Nephron (organoid): Measurements from ENCODE around the gene CCL27.

Source experiments
- H3K27ac Mint-ChIP-seq, 3 experiments: 2 replicates each; pipeline ENCODE4 v1.8.0; 2020; ENCODE audit warnings: mixed read lengths in 3 of 3, mild to moderate bottlenecking in 2 of 3, moderate library complexity in 1 of 3
- H3K27me3 Mint-ChIP-seq: 2 replicates; pipeline ENCODE4 v1.8.0; 2021; ENCODE audit warnings: low read depth, mild to moderate bottlenecking, moderate library complexity, mixed read lengths
- H3K36me3 Mint-ChIP-seq: 2 replicates; pipeline ENCODE4 v1.8.0; 2020; ENCODE audit warnings: low read depth, mixed read lengths
- H3K4me1 Mint-ChIP-seq: 2 replicates; pipeline ENCODE4 v1.8.0; 2020; ENCODE audit warnings: mixed read lengths
- H3K4me3 Mint-ChIP-seq, 3 experiments: 2 replicates each; pipeline ENCODE4 v1.8.0; 2020; ENCODE audit warnings: mild to moderate bottlenecking in 3 of 3, mixed read lengths in 3 of 3, moderate library complexity in 2 of 3
- H3K9me3 Mint-ChIP-seq: 2 replicates; pipeline ENCODE4 v1.8.0; 2020; ENCODE audit warnings: mixed read lengths
- CTCF ChIP-seq, 3 experiments: fragments of 200-600 bp; sonication (generic); IDR thresholded peaks; one replicate each; pipeline ENCODE4 v1.5.0; 2021; ENCODE audit warnings: antibody characterized with exemption in 3 of 3; ENCODE audit not compliant: unreplicated experiment in 3 of 3

Gene CCL27

GRCh38 chr9:34633851-34634550, 28.5 kb downstream of the CCL27 start:
- H3K36me3 Mint-ChIP-seq: peaks cover 6% of the 10 kb centered on the region
- peak overlapping the region; percentile 37 to 72 (median 72) for H3K4me3 Mint-ChIP-seq
- peaks cover 31% of the 10 kb centered on the region for H3K4me1 Mint-ChIP-seq
- H3K9me3 Mint-ChIP-seq: no peaks in the 10 kb centered on the region
- peak; percentile 81 to 90 (median 83) for TF ChIP-seq CTCF (IDR thresholded peaks at IDR 0.05; ENCODE audit: unreplicated experiment in 3 of 3)
- H3K27me3 Mint-ChIP-seq: peaks cover 42% of the 10 kb centered on the region
- H3K27ac Mint-ChIP-seq: peak overlapping the region in 2 of 3 experiments; percentile 49 to 59

- Mint-ChIP-seq H3K4me1 (peaks cover 31% of the 10 kb centered on the region), H3K27ac (no peak overlapping the region), H3K4me3 (no peak overlapping the region), H3K9me3 (no peaks in the 10 kb centered on the region), H3K27me3 (peaks cover 49% of the 10 kb centered on the region), H3K36me3 (peaks cover 6% of the 10 kb centered on the region)
- no peak for TF ChIP-seq CTCF (IDR thresholded peaks at IDR 0.05; ENCODE audit: unreplicated experiment in 3 of 3)
Observed at GRCh38 chr9:34633166-34633565, 29.3 kb downstream of the CCL27 start.

GRCh38 chr9:34630402-34631154, 31.9 kb downstream of the CCL27 start:
- H3K36me3 Mint-ChIP-seq: peaks cover 6% of the 10 kb centered on the region
- H3K9me3 Mint-ChIP-seq: no peaks in the 10 kb centered on the region
- H3K4me1 Mint-ChIP-seq: peaks cover 23% of the 10 kb centered on the region
- TF ChIP-seq CTCF (IDR thresholded peaks at IDR 0.05; ENCODE audit: unreplicated experiment in 3 of 3): no peak
- peaks cover 75% of the 10 kb centered on the region for H3K27me3 Mint-ChIP-seq
- H3K27ac Mint-ChIP-seq: no peak overlapping the region
- H3K4me3 Mint-ChIP-seq: peak overlapping the region; percentile 48 to 77 (median 62)

- Mint-ChIP-seq H3K9me3 (no peaks in the 10 kb centered on the region), H3K36me3 (peaks cover under 1% of the 10 kb centered on the region), H3K27me3 (peaks cover 82% of the 10 kb centered on the region), H3K4me3 (peak overlapping the region; percentile 74 to 77 (median 77)), H3K27ac (no peak overlapping the region), H3K4me1 (peaks cover 17% of the 10 kb centered on the region)
- no peak for TF ChIP-seq CTCF (IDR thresholded peaks at IDR 0.05; ENCODE audit: unreplicated experiment in 3 of 3)
Observed at GRCh38 chr9:34629491-34629808, 33.0 kb downstream of the CCL27 start.

- TF ChIP-seq CTCF (IDR thresholded peaks at IDR 0.05; ENCODE audit: unreplicated experiment in 3 of 3): no peak
- H3K27me3 Mint-ChIP-seq: peaks cover 83% of the 10 kb centered on the region
- H3K9me3 Mint-ChIP-seq: no peaks in the 10 kb centered on the region
- H3K36me3 Mint-ChIP-seq: no peaks in the 10 kb centered on the region
- no peak within 1 kb of the TSS for H3K27ac Mint-ChIP-seq
- H3K4me1 Mint-ChIP-seq: peaks cover 11% of the 10 kb centered on the region
- peak within 1 kb of the TSS; percentile 78 to 80 (median 79) for H3K4me3 Mint-ChIP-seq
Observed at GRCh38 chr9:34628656-34629490, 33.6 kb downstream of the CCL27 start, which contains the start of gene ARID3C. TSS of gene ARID3C (minus strand) at chr9:34629066. CDS start at chr9:34628014, 1,052 bp downstream.
